ENCODE measurements around the gene FAM216A.
"Not testable (repeated sequence)": the region's sequence is repeated elsewhere in the genome, so short reads cannot be mapped to it uniquely, and the experiment has no call there.

DNA sequence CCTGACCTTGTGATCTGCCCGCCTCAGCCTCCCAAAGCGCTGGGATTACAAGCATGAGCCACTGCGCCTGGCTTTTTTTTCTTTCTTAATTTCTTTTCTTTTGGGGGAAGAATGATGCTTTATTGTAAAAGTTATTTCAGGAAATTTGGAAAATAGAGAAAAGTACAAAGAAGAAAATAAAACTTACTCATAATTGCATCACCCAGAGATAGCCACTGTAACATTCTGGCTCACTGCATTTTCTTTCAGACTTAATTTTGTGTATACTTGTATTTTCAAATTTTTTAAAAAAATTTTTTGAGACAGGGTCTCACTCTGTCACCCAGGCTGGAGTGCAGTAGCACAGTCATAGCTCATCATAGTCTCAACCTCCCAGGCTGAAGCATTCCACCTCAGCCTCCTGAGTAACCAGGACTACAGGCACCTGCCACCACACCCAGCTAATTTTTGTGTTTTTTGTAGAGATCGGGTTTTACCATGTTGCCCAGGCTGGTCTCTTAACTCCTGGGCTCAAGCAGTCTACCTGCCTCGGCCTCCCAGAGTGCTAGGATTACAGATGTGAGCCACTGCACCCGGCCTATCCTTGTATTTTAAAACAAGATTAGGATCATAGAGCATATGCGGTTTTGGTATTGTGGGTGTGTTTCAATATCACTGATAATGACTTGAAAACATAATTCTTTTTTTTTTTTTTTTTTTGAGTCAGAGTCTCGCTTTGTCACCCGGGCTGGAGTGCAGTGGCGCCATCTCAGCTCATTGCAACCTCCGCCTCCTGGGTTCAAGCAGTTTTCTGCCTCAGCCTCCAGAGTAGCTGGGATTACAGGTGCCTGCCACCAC lies 52.4 kb downstream of the FAM216A start:
- TF ChIP-seq, protein P1, sequence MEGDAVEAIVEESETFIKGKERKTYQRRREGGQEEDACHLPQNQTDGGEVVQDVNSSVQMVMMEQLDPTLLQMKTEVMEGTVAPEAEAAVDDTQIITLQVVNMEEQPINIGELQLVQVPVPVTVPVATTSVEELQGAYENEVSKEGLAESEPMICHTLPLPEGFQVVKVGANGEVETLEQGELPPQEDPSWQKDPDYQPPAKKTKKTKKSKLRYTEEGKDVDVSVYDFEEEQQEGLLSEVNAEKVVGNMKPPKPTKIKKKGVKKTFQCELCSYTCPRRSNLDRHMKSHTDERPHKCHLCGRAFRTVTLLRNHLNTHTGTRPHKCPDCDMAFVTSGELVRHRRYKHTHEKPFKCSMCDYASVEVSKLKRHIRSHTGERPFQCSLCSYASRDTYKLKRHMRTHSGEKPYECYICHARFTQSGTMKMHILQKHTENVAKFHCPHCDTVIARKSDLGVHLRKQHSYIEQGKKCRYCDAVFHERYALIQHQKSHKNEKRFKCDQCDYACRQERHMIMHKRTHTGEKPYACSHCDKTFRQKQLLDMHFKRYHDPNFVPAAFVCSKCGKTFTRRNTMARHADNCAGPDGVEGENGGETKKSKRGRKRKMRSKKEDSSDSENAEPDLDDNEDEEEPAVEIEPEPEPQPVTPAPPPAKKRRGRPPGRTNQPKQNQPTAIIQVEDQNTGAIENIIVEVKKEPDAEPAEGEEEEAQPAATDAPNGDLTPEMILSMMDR (IDR thresholded peaks at IDR 0.05), result not testable (repeated sequence)
- not testable (repeated sequence) for TF ChIP-seq POLR2AphosphoS5, POLR2A (IDR thresholded peaks at IDR 0.05)
